HG03342 (cell line): ENCODE results near the gene DEDD.

Experiments
- ATAC-seq: cut with Tn5 transposase; IDR thresholded peaks from one replicate; pipeline ENCODE4 v1.9.1; 2021; ENCODE audit warnings: mild to moderate bottlenecking, moderate library complexity; ENCODE audit not compliant: unreplicated experiment

Gene DEDD

DNA sequence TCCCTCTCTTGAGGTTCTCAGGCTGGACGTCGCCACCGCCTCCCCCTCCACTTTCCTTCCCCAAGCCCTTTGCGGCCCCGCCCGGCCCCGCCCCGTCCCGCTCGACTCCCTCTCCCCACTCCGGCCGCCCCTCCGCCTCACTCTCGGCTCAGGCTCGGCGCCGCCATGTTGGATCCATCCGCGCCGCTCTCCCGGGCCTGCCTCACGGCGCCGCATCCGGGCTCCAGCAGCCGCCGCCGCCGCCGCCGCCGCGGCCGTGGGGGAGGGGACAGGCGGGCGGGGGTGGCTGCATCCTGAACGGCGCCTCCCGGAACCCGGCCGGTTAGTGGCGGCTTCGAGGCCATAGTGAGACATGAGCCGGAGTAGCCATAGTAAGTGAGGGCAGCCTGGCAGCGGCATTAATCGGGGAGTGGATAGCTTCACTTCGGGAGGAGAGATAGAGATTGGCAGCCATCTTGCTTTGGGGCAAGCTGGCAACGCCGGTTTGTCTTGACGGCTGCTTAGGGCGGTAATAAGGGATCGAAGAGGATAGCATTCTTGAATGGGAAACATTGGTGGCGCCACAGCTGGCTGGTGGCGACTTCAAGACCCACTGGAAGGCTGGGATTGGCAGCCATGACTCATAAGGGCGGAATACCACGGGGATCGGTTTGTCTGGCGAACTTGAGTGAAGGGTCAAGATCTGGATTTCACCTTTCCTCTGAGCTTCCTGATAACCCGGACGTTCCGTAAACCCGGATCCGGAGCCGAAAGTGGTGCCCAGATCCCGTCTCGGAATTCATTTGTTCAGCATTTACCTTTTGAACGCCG, at the start of gene DEDD:
Gene DEDD (minus strand): TSS at position 258 of the 810 bp plus-strand sequence. CDS start 8,205 bp downstream, outside the sequence.
- peak; percentile 92 for ATAC-seq

DNA sequence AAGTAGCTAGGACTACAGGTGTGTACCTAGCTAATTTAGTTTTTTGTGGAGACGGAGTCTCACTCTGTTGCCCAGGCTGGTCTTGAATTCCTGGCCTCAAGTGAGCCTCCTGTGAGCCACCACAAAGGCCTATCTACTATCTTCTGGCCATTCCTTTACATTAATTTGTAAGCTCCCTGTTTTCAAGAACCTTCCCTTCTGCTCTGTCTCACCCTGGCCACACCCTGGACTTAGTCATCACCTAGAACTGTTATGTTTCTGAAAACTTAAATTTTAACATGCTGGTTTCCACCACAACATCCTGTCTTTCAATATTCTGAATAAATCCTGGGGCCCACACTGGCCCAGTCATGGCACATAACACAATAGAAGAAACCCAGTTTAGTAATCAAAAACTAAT, 49.7 kb upstream of the DEDD start:
- peak; percentile 43 for ATAC-seq

GRCh38 chr1:161180639-161181038, 48.2 kb upstream of the DEDD start:
- no peak for ATAC-seq

DNA sequence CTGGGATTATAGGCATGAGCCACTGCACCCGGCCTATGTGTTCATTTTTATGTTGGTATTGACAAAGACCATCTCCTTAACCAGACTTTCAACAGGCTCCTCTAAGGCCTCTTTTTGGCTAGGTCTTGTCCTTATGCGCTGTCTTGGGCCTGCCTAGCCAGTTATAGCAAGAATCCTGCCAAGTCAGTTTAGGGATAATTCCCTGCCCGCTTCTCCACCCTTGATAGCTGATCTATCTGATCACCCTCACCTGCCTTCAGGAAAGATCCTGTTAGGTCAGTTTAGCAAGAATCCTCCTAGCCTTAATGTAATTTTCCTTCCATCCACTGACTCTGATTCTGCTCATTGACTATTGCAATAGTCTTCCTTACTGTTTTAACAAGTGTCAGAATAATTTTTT, 47.2 kb upstream of the DEDD start:
- no peak for ATAC-seq

DNA sequence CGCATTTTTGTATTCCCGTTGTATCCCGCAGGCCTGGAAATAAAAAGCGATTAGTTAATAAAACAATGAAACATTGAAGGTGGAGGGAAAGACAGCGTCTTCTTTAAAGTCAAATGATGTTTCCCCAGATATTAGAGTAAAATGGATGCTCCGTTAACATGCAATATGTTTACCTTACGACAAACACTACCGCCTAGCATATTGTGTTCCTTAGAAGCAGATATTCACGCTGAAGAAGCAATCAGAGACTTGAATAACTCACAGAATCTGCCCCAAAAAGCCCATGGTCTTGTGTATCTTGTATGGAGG, 45.4 kb upstream of the DEDD start:
- no peak for ATAC-seq

DNA sequence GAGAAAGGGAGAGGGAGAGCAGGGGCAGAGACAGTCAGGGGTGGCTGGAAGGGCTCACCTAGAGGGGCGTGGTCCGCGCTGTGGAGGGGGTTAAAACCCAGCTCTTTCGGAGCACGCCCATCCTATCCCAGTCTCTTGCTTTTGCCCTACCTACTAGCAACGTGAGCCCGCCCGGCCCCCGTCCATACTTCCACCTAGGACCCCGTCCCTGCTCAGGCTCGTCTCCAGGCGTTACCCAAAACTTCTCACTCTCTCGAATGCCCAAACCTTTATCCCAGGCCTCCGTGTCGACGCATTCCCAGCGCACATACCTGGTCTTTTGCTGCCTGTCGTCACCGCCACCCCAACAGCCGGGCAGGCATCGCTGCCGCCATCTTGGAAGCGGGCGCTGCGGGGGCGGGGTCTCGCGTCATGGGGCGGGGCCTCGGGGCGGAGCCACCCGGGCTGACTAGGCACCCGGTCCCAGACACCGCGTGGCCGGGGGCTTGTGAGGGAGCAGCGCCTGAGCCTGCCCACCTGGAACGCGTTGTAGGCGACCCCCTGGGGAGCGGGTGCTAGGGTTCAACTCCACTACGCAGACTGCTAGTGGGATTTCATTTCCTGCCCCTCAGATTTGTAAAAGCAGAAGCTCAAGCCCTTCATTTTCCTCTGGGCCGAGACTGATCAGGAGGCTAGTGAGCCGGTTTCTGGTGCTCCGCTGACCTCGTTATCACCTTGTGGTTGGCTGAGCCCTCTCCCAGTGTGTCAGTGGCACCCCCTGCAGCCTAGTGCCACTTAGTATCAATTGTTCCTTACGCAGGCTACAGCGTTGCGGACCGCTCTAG, 44.9 kb upstream of the DEDD start, which contains the start of gene B4GALT3:
Gene B4GALT3 (minus strand): TSS at position 396 of the 824 bp plus-strand sequence. CDS start 1,447 bp downstream, outside the sequence.
- peak; percentile 80 for ATAC-seq

DNA sequence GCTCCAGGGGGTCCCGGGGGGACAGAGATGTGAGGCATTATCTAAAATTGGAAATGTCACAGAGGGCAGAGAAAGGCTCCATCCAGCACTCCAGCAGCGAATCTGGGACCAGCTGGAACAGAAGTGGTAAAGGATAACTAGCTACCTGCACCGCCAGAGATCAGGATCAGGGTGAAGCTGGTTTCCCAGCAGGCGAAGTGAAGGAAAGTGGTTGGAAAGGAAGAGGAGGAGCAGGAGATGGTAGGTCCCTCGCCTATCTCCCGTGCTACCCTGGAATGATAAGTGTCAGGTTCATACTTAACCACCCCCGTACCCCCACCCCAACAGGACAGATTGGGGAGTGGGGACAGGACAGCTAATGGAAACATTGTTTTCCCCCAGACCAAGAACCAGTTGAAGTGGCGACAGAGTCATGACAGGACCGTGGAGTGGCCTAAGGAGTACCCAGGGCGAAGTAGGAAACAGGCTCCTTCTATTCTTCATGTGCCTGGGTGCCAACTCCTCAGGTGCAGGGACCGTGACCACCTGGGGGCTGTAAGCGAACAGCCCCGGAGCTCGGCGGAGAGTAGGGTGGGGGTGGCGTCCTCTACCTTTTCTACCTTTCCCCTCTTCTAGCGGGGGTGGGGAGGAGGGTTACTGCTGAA, 44.1 kb upstream of the DEDD start:
- no peak for ATAC-seq

DNA sequence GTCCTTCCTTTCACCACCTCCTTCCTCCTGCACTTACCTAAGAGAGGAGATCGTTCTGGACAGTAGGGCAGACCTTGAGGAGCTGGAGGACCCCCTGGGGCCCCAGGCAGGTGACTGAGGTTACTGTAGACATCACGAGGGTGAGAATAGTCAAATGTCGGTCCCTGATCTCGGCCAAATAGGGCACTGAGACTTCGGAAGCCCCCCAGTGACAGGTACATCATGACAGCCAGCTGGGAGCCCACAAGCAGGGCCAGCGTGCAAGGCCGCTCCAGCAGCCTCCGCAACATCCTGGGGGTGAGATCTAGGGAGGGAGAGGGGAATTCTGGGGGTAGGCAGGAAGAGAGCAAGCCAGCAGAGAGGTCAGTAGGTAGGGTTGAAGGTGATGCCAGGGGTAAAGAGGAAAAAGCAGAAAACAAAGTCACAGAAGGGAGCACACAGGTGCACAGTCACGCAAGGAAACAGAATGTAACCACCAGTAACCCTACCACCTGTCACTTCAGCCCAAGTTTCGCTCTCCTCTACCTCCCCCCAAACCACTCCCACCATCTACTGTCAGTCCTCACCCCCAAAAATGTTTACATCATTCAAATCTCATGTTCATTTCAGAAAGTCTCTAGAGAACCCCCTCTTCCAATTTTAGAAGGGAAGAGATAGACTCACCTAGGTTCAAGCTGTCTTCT, 43.4 kb upstream of the DEDD start:
- no peak for ATAC-seq

DNA sequence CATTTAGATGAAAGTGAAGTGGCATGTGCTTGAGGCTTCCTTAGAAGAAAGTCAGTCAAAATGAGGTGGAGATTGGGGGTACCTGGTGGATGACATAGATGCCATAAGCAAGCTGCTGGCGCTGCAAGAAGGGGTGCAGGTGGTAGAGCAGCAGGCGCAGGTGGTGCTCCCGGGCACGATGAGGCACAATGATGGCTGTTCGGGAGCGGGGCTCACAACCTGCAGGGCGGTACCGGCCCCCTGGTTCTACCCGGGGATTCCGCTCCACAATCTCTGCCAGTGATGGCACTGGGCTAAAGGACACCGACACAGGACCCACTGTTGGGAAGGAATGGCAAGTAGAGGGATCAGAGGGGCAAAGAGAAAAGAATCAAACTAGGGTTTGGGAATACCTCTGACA, 42.4 kb upstream of the DEDD start:
- no peak for ATAC-seq

DNA sequence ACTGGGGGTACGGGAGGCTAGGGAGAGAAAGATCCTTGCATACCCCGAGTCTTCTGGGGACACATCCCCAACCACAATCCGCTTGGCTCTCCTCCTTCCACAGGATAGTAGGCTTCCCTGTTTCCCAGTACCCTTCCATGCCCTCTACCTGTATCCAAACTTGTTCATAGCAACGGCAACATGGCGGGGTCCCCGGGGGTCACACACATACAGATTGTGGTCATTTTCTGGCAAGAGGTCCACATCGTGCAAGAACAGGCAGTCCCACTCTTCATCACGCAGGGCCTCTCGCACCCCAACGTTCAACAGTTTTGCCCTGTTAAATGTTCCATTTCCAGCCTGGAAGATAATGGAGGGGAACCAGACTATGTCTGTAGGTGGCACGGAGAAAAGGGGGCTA, 41.2 kb upstream of the DEDD start:
- no peak for ATAC-seq

GRCh38 chr1:161172776-161173376, 40.4 kb upstream of the DEDD start:
- ATAC-seq: no peak

- no peak for ATAC-seq
Observed at GRCh38 chr1:161172349-161172748, 39.9 kb upstream of the DEDD start.

GRCh38 chr1:161171696-161172095, 39.2 kb upstream of the DEDD start:
- ATAC-seq: no peak

DNA sequence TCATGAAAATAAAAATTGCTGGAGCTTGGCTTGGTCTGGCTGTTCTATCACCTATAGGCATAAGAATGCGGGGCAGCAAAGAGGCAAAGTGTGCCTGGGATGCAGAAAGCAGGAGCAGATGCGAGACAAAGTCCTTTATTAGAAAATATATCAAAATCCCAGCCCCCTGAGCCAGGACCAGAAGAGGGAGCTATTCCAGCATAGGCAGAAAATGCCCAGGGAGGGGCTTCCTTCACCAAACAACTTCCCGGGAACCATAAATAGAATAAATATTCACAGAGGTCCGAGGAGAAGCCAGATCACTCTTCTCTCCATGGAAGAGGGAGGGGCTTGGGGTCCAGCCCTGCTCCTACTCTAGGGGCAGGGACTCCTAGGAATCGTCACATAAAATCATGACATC, 38.7 kb upstream of the DEDD start:
- no peak for ATAC-seq

DNA sequence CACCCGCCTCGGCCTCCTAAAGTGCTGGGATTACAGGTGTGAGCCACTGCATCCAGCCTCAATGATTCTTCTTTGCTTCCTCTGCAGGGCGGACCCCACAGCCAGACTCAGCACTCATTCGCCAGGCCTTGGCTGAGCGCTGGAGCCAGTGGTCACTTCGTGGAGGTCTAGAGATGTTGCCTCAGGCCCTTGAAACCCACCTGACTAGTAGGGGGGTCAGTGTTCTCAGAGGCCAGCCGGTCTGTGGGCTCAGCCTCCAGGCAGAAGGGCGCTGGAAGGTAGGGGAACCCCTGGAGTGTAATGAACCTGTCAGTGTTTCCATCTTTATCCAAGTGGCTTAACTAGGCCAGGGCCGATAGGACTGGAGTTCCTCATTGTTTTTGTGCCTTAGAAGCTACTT, 36.4 kb upstream of the DEDD start:
- no peak for ATAC-seq

DNA sequence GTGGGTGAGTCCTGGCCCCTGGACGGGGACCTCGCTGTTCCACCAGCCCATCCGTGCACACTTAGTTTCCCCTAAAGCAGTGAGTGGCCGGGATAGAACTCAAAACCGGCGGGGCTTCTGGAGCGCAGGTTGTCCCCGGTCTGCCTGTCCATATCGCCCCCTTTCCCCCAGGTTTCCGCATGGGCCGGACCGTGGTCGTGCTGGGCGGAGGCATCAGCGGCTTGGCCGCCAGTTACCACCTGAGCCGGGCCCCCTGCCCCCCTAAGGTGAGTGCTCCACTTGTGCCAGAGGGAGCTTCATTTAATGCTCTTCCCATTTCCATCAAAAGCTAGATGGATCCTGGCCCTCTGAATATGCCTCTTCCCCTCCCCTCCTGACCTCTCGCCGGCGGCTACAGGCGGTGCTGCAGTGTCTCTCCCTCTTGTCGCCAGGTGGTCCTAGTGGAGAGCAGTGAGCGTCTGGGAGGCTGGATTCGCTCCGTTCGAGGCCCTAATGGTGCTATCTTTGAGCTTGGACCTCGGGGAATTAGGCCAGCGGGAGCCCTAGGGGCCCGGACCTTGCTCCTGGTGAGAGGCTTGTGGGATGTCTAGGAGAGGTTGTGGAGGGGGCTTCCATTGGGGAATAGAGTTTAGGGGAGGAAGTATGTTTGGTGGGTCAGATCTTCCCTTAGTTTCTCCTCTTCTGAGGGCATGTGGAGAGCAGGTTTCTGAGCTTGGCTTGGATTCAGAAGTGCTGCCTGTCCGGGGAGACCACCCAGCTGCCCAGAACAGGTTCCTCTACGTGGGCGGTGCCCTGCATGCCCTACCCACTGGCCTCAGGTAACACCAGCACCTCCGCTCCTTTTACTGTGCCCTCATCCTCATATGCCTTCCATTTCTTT, 34.4 kb upstream of the DEDD start:
- ATAC-seq: no peak

- ATAC-seq: peak; percentile 91
Observed at GRCh38 chr1:161165742-161166668, 33.5 kb upstream of the DEDD start, which contains the start of gene PPOX. PPOX (plus strand) TSS chr1:161166426; CDS start chr1:161166848, 422 bp downstream.

DNA sequence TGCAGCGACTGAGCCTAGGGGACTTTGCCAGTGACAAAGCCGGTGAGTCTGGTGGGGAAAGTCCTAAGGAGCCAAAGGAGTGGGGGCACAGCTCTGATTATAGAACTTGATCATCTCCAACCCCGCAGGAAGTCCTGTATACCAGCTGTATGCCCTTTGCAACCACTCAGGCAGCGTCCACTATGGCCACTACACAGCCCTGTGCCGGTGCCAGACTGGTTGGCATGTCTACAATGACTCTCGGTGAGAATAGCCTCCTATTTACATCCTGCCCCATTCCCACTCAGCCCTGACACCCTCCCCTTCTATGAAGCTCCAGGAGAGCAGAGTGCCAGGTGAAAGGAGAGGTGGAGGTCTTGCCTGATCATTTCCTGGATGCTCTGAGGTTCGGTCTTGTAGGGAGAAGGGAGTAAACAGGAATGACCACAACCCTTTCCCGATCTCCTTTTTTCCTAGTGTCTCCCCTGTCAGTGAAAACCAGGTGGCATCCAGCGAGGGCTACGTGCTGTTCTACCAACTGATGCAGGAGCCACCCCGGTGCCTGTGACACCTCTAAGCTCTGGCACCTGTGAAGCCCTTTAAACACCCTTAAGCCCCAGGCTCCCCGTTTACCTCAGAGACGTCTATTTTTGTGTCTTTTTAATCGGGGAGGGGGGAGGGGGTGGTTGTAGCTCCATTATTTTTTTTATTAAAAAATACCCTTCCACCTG, 32.6 kb upstream of the DEDD start:
- no peak for ATAC-seq
